ENCODE data around the gene PDE8B.

Gene PDE8B

DNA sequence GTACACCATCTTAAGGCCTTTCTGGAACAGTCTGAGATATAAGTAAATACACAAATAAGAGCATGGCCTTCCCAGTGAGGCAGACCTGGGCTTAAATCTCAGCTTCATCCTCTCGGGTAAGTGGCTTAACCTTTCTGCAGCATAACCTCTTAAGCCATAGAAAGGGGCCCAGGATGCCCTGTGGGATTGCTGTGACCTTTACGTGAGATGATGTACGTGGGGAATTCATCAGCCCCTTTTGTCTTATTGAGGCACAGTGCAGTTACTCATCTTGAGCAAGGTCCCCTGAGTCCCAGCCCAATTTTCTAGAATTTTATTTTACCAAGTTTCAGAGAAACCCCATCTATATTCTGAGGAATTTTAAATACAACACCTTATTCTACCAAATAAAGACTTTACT, 92.2 kb downstream of the PDE8B start:
- H3K4me1 ChIP-seq: peaks cover 13% of the 10 kb centered on the region; the same call in 1 of the 2 replicates
- H3K27me3 ChIP-seq: no peaks in the 10 kb centered on the region
- no peaks in the 10 kb centered on the region for H4K20me1 ChIP-seq
- H3K27ac ChIP-seq: no peak overlapping the region
- no peak overlapping the region for H3K4me3 ChIP-seq
- H3K4me2 ChIP-seq: no peak overlapping the region
- no peaks in the 10 kb centered on the region for H3K9me3 ChIP-seq
- TF ChIP-seq Cebpa-rat (IDR thresholded peaks at IDR 0.05): no peak
- no peaks in the 10 kb centered on the region for H3K36me3 ChIP-seq
- H3K9ac ChIP-seq: no peak overlapping the region

GRCh38 chr5:77304388-77304787, 93.9 kb downstream of the PDE8B start:
- Histone ChIP-seq H4K20me1 (no peaks in the 10 kb centered on the region), H3K27me3 (no peaks in the 10 kb centered on the region), H3K9me3 (no peaks in the 10 kb centered on the region), H3K9ac (no peak overlapping the region), H3K4me2 (no peak overlapping the region), H3K27ac (no peak overlapping the region), H3K36me3 (no peaks in the 10 kb centered on the region), H3K4me3 (no peak overlapping the region), H3K4me1 (peaks cover 13% of the 10 kb centered on the region; the same call in 1 of the 2 replicates)
- no peak for TF ChIP-seq Cebpa-rat (IDR thresholded peaks at IDR 0.05)

GRCh38 chr5:77305222-77305846, 94.9 kb downstream of the PDE8B start:
- Histone ChIP-seq H3K9me3 (no peaks in the 10 kb centered on the region), H4K20me1 (no peaks in the 10 kb centered on the region), H3K9ac (no peak overlapping the region), H3K27me3 (no peaks in the 10 kb centered on the region), H3K4me3 (no peak overlapping the region), H3K27ac (no peak overlapping the region), H3K4me2 (no peak overlapping the region), H3K4me1 (peaks cover 13% of the 10 kb centered on the region; the same call in 1 of the 2 replicates), H3K36me3 (no peaks in the 10 kb centered on the region)
- TF ChIP-seq Cebpa-rat (IDR thresholded peaks at IDR 0.05): no peak

DNA sequence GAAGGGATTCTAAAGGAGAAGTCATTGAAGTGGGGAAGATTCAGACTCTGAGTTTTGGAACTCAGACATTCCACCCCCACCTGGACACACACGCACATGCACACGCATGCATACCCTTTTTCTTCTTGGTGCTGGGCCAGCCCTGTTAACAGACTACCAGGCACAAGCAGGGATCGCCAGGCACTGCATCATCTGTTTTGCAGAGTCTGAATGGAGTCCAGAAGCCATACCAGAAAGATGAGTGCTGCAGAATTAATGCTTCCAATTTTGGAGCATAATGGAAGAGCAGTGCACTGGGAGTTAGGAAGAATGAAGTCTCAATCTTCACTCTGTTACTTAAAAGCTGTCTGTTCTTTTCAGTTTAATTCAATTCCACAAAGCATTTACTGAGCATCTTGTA, 95.5 kb downstream of the PDE8B start:
- Histone ChIP-seq H3K9me3 (no peaks in the 10 kb centered on the region), H3K36me3 (no peaks in the 10 kb centered on the region), H3K4me2 (no peak overlapping the region), H3K4me3 (no peak overlapping the region), H4K20me1 (no peaks in the 10 kb centered on the region), H3K27me3 (no peaks in the 10 kb centered on the region), H3K27ac (no peak overlapping the region), H3K9ac (no peak overlapping the region), H3K4me1 (peaks cover 8% of the 10 kb centered on the region; the same call in 1 of the 2 replicates)
- TF ChIP-seq Cebpa-rat (IDR thresholded peaks at IDR 0.05): no peak

GRCh38 chr5:77306531-77306930, 96.1 kb downstream of the PDE8B start:
- Histone ChIP-seq H3K4me2 (no peak overlapping the region), H3K4me3 (no peak overlapping the region), H3K4me1 (peaks cover 2% of the 10 kb centered on the region; the same call in 1 of the 2 replicates), H3K9me3 (no peaks in the 10 kb centered on the region), H3K36me3 (no peaks in the 10 kb centered on the region), H3K27ac (no peak overlapping the region), H3K27me3 (no peaks in the 10 kb centered on the region), H3K9ac (no peak overlapping the region), H4K20me1 (no peaks in the 10 kb centered on the region)
- no peak for TF ChIP-seq Cebpa-rat (IDR thresholded peaks at IDR 0.05)

DNA sequence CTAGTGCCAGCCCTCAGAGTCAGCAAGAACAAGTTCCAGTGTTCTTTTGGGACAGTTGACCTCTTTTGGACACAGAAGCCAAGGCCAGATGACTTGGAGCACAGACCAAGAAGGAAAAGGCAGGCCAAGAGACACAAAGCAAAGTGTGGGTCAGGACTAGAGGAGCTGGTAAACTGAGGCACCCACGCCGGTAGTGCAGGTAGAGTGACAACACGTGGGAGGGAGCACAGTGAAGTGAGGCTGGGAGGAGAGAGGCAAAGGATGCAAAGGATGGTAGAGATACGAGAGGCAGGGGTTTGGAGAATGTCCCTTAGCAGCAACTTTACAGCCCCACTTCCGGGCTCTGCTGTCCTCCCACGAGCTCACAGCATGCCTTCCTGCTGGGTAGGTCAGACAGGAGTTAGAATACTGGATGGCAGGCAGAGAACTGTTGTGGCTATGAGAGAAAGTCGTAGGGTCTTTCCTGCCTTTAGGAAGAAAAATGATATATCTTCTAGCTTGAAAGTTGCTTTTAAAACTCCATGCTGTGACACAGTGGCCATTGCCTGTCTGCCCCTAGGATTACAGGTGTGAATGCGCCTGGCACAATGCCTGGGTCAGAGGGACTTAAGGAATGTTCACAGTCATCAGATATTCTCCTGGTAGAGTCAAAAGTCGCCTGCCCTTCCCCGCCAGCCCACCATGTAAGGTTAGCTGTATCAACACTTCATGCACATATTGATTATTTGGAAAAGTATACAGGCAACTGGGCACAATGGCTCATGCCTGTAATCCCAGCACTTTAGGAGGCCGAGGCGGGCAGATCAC, 97.9 kb downstream of the PDE8B start:
- Histone ChIP-seq H3K36me3 (no peaks in the 10 kb centered on the region), H3K9me3 (no peaks in the 10 kb centered on the region), H3K9ac (no peak overlapping the region), H3K4me1 (no peaks in the 10 kb centered on the region), H4K20me1 (no peaks in the 10 kb centered on the region), H3K27ac (no peak overlapping the region), H3K4me3 (no peak overlapping the region), H3K27me3 (no peaks in the 10 kb centered on the region), H3K4me2 (no peak overlapping the region)
- no peak for TF ChIP-seq Cebpa-rat (IDR thresholded peaks at IDR 0.05)

GRCh38 chr5:77309140-77309539, 98.7 kb downstream of the PDE8B start:
- no peak overlapping the region for H3K27ac ChIP-seq
- no peaks in the 10 kb centered on the region for H3K4me1 ChIP-seq
- no peaks in the 10 kb centered on the region for H4K20me1 ChIP-seq
- H3K36me3 ChIP-seq: no peaks in the 10 kb centered on the region
- H3K4me3 ChIP-seq: no peak overlapping the region
- H3K4me2 ChIP-seq: no peak overlapping the region
- no peak overlapping the region for H3K9ac ChIP-seq
- TF ChIP-seq Cebpa-rat (IDR thresholded peaks at IDR 0.05): no peak
- H3K9me3 ChIP-seq: no peaks in the 10 kb centered on the region
- no peaks in the 10 kb centered on the region for H3K27me3 ChIP-seq

DNA sequence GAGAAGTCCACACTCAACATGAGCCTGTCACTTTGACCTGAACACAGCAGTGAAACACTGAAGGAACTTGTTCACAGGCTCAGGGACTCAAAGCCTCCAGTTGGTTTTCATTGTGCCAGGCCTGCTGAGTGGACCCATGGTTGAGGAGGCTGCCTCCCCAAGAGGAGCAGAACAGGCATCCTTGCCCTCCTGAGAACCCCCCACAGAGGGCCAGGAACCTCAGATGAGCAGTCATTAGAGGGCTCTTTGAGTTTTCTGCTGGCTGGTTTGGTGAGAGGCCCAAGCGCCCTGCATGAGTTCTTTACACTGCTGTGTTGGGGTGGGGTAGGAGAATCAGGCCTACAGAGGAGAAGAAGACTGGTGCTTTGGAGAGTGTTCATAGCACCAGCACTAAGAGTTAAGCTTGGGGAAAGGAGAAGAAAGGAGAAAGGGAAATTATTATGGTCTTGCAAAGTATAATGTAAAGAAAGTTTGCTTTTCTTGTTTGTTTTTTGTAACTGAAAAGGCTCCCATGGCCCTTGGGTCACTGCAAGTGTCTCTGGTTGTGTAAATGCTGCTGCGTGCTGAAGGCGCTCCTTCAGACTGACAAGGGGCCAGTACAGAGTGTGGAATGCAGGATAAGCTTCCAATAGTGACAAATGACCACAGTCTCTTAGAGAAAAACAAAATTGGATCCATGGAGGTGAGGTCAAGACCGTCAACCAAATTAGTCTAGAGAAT, 100.2 kb downstream of the PDE8B start:
- Histone ChIP-seq H3K4me2 (no peak overlapping the region), H3K27me3 (no peaks in the 10 kb centered on the region), H3K9me3 (no peaks in the 10 kb centered on the region), H3K4me3 (no peak overlapping the region), H3K36me3 (no peaks in the 10 kb centered on the region), H3K9ac (no peak overlapping the region), H4K20me1 (no peaks in the 10 kb centered on the region), H3K27ac (no peak overlapping the region), H3K4me1 (no peaks in the 10 kb centered on the region)
- TF ChIP-seq Cebpa-rat (IDR thresholded peaks at IDR 0.05): no peak

DNA sequence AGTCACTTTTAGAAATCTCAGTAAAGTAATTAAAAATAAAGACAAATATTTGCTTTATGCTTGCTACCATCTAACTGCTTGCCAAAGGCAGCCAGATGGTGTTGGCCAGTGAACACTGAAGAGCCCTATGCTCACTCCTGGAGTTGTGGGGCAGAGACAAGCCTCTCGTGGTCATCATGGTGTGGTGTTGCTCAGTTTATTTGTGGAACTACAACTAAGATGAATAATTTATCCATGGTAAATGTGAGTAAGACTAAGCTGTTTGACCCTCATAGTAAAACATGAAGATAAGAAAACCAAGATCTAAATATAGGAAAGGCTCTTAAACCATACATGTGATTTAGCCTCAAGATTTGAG, 100.7 kb downstream of the PDE8B start:
- no peak overlapping the region for H3K4me3 ChIP-seq
- no peaks in the 10 kb centered on the region for H3K4me1 ChIP-seq
- H4K20me1 ChIP-seq: no peaks in the 10 kb centered on the region
- H3K9ac ChIP-seq: no peak overlapping the region
- no peak overlapping the region for H3K27ac ChIP-seq
- TF ChIP-seq Cebpa-rat (IDR thresholded peaks at IDR 0.05): no peak
- no peaks in the 10 kb centered on the region for H3K9me3 ChIP-seq
- H3K36me3 ChIP-seq: no peaks in the 10 kb centered on the region
- no peak overlapping the region for H3K4me2 ChIP-seq
- H3K27me3 ChIP-seq: no peaks in the 10 kb centered on the region

- H3K4me3 ChIP-seq: no peak overlapping the region
- H3K27ac ChIP-seq: no peak overlapping the region
- H4K20me1 ChIP-seq: no peaks in the 10 kb centered on the region
- TF ChIP-seq Cebpa-rat (IDR thresholded peaks at IDR 0.05): no peak
- no peak overlapping the region for H3K4me2 ChIP-seq
- H3K4me1 ChIP-seq: 0 out of 2 replicates have a peak, but pooled peaks cover 3% of the 10 kb centered on the region
- H3K27me3 ChIP-seq: no peaks in the 10 kb centered on the region
- H3K9me3 ChIP-seq: no peaks in the 10 kb centered on the region
- no peak overlapping the region for H3K9ac ChIP-seq
- H3K36me3 ChIP-seq: no peaks in the 10 kb centered on the region
Measured at GRCh38 chr5:77312413-77312812, 101.9 kb downstream of the PDE8B start.
